HL-60/S4 treated with retinoic acid at 250 ng/mL for 4 days and 3 days (cell line): ENCODE measurements around the gene DTYMK.

Experiments used
- in situ Hi-C: fragments of 300-500 bp; cut with MboI; formaldehyde crosslinking; loops from 2 replicates; pipeline ENCODE4 v1.7.0; 2022; ENCODE audit warnings: low sequenced_read_pairs

The DTYMK gene

DNA sequence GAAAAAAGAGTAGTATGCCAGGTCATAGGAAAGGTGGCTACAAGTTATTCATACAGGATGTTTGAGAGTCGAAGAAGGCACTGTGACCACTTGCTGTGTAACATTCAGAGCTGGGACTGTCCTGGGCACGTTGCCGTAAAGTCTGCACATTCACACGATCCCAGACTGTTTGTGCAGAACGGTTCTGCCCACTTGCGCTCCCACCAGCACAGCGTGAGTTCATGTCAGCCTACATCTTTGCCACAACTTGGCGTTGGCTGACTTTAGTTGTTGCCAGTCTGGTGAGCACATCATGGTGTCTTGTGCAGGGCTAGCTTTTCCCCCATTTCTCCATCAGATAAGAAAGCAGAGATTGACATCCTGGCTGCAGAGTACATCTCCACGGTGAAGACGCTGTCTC, 22.3 kb upstream of the DTYMK start:
- in situ Hi-C loops: no loop called here

- in situ Hi-C loops: no loop called here
Observed at GRCh38 chr2:241706537-241706936, 19.9 kb upstream of the DTYMK start.

- in situ Hi-C loops: no loop called here
Observed at GRCh38 chr2:241703032-241703604, 16.5 kb upstream of the DTYMK start.

DNA sequence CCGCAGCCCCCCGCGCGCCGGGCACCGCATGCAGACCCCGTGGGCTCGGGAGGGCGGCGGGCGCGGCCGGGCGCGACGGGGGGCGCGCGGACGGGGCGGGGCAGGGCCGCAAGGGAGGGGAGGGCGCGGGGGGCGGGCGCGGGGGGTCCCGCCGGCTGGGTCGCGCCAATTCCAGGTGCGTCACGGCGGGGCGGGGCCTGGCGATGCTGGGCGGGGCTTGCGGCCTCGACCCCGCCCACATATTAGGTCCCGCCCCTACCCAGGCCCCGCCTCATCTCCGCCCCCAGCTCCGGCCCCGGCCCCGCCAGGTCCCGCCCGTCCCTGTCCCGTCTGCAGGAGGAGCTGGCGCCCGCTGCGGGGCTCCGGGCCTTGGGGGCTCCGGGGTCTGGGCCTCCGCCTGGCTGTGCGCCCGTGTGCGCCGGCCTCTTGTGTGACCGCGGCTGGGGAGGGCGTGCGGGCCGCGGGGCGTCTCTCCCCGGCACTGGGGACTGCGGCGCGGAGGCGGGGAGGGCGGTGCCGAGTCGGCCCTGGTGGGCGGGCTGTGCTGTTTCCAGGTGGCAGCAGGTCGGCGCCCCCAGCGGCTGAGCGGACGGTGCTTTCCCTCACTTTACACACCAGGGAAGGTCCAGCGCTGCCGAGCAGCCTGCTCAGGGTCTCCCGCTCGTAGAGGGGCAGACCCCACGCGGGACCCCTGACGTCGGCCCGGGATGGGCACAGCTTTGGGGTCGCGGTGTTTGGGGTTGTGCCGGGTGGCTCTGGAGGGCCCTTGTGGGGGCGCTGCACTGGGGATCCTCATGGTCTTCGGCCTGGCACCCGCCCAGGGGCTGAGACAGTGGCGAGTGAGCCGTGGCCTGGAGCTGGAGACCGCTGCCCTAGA, 15.8 kb upstream of the DTYMK start:
- in situ Hi-C loops: no loop called here

DNA sequence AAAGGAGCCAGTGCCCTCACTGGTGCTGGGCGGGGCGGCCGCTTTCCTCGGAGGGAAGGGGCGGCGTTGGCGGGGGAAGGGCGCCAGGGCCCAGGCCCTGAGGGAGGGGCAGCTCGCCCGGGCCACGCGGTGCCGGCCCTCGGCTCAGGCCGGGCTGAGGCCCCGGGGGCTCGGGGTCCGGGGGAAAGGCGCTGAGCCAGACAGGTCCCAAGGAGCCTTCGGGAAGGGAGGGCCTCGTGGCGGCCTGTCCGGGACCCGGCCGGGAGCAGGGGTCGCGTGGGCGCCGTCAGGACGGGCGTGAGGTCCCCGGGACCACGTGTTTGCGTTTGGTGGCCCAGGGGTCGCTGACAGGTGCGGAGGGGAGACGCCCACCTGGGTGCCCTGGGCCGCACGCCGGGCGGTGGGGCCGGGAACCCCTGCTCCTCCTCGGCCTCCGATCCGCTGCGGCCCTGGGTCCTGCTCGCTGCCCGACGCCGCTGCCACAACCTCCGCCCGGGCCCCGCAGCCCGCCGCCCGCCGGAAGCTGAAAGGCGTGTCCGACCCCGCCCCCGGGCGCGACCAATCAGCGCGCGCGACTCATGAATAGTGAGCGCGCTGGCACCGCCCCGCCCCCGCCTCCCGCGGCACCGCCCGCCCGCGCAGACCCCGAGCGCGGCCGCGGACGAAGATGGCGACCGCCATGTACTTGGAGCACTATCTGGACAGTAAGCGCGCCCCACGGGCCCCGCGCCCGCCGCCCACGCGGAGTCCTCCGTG, 15.0 kb upstream of the DTYMK start, which contains the start of gene ING5:
Gene ING5, plus strand, starts transcription at position 641 of the 756 bp plus-strand sequence. Its CDS starts 27 bp downstream, at position 668.
- in situ Hi-C loops: no loop called here

DNA sequence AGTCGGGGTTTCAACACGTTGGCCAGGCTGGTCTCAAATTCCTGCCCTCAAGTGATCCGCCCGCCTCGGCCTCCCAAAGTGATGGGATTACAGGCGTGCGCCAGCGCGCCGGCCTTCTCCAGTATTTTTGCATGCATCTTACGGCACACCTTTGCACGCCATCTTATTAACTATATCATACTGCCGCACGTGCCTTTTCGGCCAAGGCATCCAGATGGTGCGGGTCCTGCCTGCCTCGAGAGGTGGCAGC, 14.5 kb upstream of the DTYMK start:
- in situ Hi-C loops: no loop called here

- in situ Hi-C loops: no loop called here
Observed at GRCh38 chr2:241695651-241696050, 9.0 kb upstream of the DTYMK start.

DNA sequence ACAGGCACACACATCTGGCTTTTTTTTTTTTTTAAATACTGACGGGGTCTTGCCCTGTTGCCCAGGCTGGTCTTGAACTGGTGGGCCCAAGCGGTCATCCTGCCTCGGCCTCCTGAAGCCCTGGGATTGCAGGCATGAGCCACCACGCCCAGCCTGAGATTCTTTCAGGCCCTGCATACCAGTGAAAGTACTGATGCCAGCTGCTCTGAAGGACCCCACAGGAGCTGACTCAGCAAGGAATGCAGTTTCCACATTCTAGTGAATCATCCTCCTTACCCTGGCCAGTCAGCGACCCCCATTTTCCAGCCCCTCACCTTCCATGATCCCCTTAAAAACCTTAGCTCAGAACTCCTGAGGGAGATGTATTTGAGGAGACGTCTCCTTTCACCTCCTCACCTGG, 5.8 kb upstream of the DTYMK start:
- in situ Hi-C loops: no loop called here

GRCh38 chr2:241690202-241690717, 3.6 kb upstream of the DTYMK start:
- in situ Hi-C loops: no loop called here

- in situ Hi-C loops: no loop called here
Observed at GRCh38 chr2:241689306-241689705, 2.7 kb upstream of the DTYMK start.

GRCh38 chr2:241686324-241686649, 328 bp downstream of the DTYMK start:
- in situ Hi-C loops: no loop called here

DNA sequence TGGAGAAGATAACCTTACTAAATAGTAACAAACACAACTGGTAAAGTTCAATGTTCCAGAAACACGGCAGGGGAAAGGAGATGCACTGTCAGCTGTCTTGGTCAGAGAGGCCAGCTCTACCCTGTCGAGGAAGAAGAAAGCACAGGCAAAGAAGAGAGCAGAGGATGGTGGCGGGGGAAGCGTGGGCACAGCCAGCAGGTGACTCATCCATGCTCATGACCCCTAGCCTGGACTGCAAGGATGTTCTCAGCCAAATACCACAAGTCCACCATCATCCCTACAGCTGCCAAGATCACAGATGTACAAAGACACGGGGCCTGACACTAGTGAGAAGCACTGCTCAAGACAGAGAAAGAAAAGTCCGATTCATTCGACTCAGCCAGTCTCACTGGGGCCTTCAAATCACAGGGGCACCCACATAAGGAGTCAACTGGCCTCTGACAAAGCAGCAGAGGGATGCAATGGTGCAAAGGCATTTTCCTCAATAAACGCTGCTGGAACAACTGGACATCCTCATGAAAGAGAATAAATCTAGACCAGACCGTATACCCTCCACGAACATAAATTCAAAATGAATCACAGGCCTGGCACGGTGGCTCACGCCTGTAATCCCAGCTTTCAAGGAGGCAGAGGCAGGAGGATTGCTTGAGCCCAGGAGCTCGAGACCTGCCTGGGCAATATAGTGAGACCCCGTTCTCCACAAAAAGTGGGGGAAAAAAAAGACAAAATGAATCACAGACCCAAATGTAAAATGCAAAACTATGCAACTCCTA, 5.6 kb downstream of the DTYMK start:
- in situ Hi-C loops: no loop called here

DNA sequence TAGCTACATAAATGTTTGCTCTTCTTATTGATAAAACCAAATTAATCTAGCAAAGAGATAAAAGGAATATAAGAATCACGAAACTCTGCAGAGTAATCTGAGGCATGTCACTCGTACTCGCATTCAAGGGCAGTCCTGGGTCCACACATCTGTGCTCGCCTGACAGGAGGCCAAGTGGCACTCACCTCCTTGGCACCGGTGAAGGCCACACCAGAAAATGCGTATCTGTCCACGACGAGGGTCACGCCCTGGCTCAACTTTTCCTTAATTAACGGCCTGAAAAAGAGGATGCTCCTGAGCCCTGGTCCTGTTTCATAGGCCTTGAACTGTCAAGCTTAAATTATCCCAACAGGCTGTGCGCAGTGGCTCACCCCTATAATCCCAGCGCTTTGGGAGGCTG, 6.6 kb downstream of the DTYMK start:
- in situ Hi-C loops: no loop called here

DNA sequence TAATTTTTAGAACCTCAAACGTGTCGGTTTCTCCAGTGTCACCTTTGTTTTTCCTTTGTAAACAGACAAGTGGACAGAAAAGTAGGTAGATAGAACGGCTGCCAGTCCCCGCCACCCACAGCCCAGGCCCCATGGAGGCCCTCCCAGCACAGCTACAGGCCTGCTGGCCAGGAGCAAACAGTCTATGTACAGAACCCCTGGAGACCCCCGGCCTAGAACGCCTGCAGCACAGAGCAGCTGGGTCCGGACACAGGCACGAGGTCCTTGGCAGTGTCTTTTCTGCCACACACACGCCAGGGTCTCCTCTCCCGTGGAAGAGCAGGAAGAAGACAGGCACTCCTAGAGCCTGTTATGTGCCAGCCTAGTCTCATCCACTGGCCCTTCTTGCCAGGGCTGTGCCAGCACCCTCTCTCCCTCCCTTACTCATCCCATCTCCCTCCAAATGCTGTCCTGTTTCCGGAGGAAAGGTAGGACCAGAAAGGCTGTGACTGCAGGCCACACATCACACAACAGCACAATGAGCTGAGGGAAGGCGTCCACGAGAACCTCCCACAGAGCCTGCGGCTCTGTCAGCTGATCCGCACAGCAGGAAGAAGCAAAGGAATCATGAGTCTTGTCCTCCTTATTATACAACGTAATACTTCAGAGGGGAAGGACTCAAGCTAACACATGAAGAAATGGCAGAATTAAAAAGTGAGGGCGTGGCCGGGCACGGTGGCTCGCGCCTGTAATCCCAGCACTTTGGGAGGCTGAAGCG, 7.7 kb downstream of the DTYMK start:
- in situ Hi-C loops: no loop called here

GRCh38 chr2:241678307-241678706, 8.3 kb downstream of the DTYMK start:
- in situ Hi-C loops: no loop called here

DNA sequence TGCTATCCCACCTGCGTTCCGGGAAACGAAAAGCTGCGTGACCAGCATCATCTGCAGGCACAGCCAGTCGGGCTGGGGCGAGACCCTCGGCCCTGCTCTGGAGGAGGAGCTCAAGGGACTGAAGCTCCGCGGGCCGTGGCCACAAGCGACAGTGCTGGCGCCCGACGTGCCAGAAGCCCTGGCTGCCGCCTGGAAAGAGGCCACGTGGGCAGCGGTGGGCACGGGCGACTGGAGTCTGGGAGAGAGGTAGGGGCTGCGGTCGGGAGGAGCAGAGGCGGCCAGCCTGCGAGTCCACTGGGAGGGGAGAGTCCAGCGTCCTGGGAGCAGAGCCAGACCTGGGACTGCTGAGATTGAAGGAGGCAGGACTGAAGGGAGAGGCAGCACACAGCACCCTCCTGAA, 9.2 kb downstream of the DTYMK start:
- in situ Hi-C loops: no loop called here

GRCh38 chr2:241676665-241677064, 9.9 kb downstream of the DTYMK start:
- in situ Hi-C loops: no loop called here

GRCh38 chr2:241675885-241676284, 10.7 kb downstream of the DTYMK start:
- in situ Hi-C loops: no loop called here

- in situ Hi-C loops: no loop called here
Observed at GRCh38 chr2:241673797-241674725, 12.6 kb downstream of the DTYMK start.
